BJ (cell line): Measurements from ENCODE around the gene TRABD2B. TPM values are rescaled to one million over a fixed set of nuclear protein-coding genes. Genes with fewer than 3 reads are reported as not detected.

ENCODE experiments used
- CTCF ChIA-PET: fragments of 350-600 bp; formaldehyde crosslinking; extraction: SDS; loops from one replicate; lab custom pipeline; 2021; ENCODE audit warnings: antibody characterized with exemption, inconsistent platforms; lab: Yijun Ruan, JAX
- POLR2A ChIA-PET: fragments of 300-600 bp; sonication (Branson Sonifier 250); formaldehyde crosslinking; extraction: SDS; loops from one replicate; lab custom pipeline; 2021; ENCODE audit warnings: antibody characterized with exemption; lab: Charles Lee
- DNase-seq: peaks from one replicate; pipeline ENCODE4 v3.0.0-alpha.2; 2011; ENCODE audit warnings: low read depth
- H3K27me3 ChIP-seq: 2 replicates; pipeline ENCODE4 v1.6.0; 2011; ENCODE audit warnings: low read length; ENCODE audit not compliant: control insufficient read depth, insufficient read depth
- H3K36me3 ChIP-seq: 2 replicates; pipeline ENCODE4 v1.5.1; 2011; ENCODE audit warnings: low read length; ENCODE audit not compliant: control insufficient read depth, insufficient read depth
- H3K4me3 ChIP-seq: 2 replicates; pipeline ENCODE4 v1.5.1; 2011; ENCODE audit warnings: low read depth, mild to moderate bottlenecking, control low read depth, low read length
- CTCF ChIP-seq: IDR thresholded peaks from 2 replicates; pipeline ENCODE4 v1.5.1; 2011; ENCODE audit warnings: low read depth, mild to moderate bottlenecking, control low read depth, inconsistent platforms, low read length, moderate library complexity; ENCODE audit not compliant: insufficient read depth
- polyA plus RNA-seq: library from polyadenylated mRNA; depleted of rRNA; stranded (reverse); fragments of >200 nt; gene quantifications from 2 replicates; pipeline ENCODE4 v1.2.3, GENCODE V29; 2011

The TRABD2B gene
- polyA plus RNA-seq, 1 experiment, result not detected

GRCh38 chr1:47853059-47853458 is 144.1 kb downstream of the TRABD2B start:
- DNase-seq, result no peak
- ChIA-PET CTCF (no interaction called here), POLR2A (no interaction called here)
- no peaks in the 10 kb centered on the region for H3K36me3 ChIP-seq
- H3K4me3 ChIP-seq, result no peak overlapping the region
- TF ChIP-seq CTCF, result no peak
- no peaks in the 10 kb centered on the region for H3K27me3 ChIP-seq

GRCh38 chr1:47852006-47852718 is 145.0 kb downstream of the TRABD2B start:
- DNase-seq, result no peak
- ChIA-PET POLR2A (no interaction called here), CTCF (no interaction called here)
- no peaks in the 10 kb centered on the region for H3K36me3 ChIP-seq
- no peaks in the 10 kb centered on the region for H3K27me3 ChIP-seq
- TF ChIP-seq CTCF, result no peak
- no peak overlapping the region for H3K4me3 ChIP-seq

- DNase-seq, result no peak
- Histone ChIP-seq H3K4me3 (no peak overlapping the region), H3K27me3 (no peaks in the 10 kb centered on the region), H3K36me3 (no peaks in the 10 kb centered on the region)
- TF ChIP-seq CTCF, result no peak
- ChIA-PET POLR2A (no interaction called here), CTCF (no interaction called here)
These were observed 146.7 kb downstream of the TRABD2B start for GRCh38 chr1:47850451-47850850.

- POLR2A ChIA-PET, result no interaction called here
- H3K36me3 ChIP-seq, result no peaks in the 10 kb centered on the region
- no peak for DNase-seq
- CTCF ChIA-PET, result interaction anchor here (1.2 kb wide), 1 partner anchor 10 kb away, joined by 4 read pairs; no protein-coding TSS in a partner anchor
- no peaks in the 10 kb centered on the region for H3K27me3 ChIP-seq
- no peak overlapping the region for H3K4me3 ChIP-seq
- no peak for TF ChIP-seq CTCF
These were observed 147.5 kb downstream of the TRABD2B start for GRCh38 chr1:47849591-47850261.

- CTCF ChIA-PET, result interaction anchor here (1.2 kb wide), 1 partner anchor 10 kb away, joined by 4 read pairs; no protein-coding TSS in a partner anchor
- no peaks in the 10 kb centered on the region for H3K27me3 ChIP-seq
- POLR2A ChIA-PET, result no interaction called here
- H3K4me3 ChIP-seq, result no peak overlapping the region
- TF ChIP-seq CTCF, result no peak
- no peak for DNase-seq
- no peaks in the 10 kb centered on the region for H3K36me3 ChIP-seq
These were observed 148.1 kb downstream of the TRABD2B start for GRCh38 chr1:47849005-47849521.
